GM19025 (cell line): Measurements from ENCODE around the gene FAM184B.
A peak's percentile ranks its signal among the peaks of the same experiment; 100 is the strongest.

Source experiments
- ATAC-seq: cut with Tn5 transposase; IDR thresholded peaks from one replicate; pipeline ENCODE4 v1.9.1; 2021; ENCODE audit warnings: mild to moderate bottlenecking, low read depth, moderate library complexity; ENCODE audit not compliant: unreplicated experiment

Gene FAM184B

GRCh38 chr4:17781300-17782287 lies at the start of gene FAM184B:
FAM184B (minus strand) TSS chr4:17781621; CDS start chr4:17781299, 322 bp downstream.
- ATAC-seq, result no peak

- ATAC-seq, result no peak
Measured at GRCh38 chr4:17823871-17824669, 42.6 kb upstream of the FAM184B start.

GRCh38 chr4:17817027-17817426 lies 35.6 kb upstream of the FAM184B start:
- ATAC-seq, result peak; percentile 75

GRCh38 chr4:17816142-17816541 lies 34.7 kb upstream of the FAM184B start:
- no peak for ATAC-seq

GRCh38 chr4:17814140-17814539 lies 32.7 kb upstream of the FAM184B start:
- ATAC-seq, result no peak

GRCh38 chr4:17812801-17813200 lies 31.4 kb upstream of the FAM184B start:
- ATAC-seq, result no peak

- no peak for ATAC-seq
Measured at GRCh38 chr4:17812125-17812524, 30.7 kb upstream of the FAM184B start.

GRCh38 chr4:17811078-17811603 lies 29.7 kb upstream of the FAM184B start:
- ATAC-seq, result peak; percentile 25

- ATAC-seq, result peak; percentile 89
Measured at GRCh38 chr4:17810260-17811077, 29.0 kb upstream of the FAM184B start, which contains the start of the genes DCAF16 and NCAPG. DCAF16 (minus strand) TSS chr4:17810757; CDS start chr4:17804141, 6,616 bp downstream. NCAPG (plus strand) TSS chr4:17810979; CDS start chr4:17811078, 99 bp downstream.

- ATAC-seq, result no peak
Measured at GRCh38 chr4:17809667-17810066, 28.2 kb upstream of the FAM184B start.

- ATAC-seq, result no peak
Measured at GRCh38 chr4:17807446-17807845, 26.0 kb upstream of the FAM184B start.

GRCh38 chr4:17805580-17806155 lies 24.2 kb upstream of the FAM184B start:
- no peak for ATAC-seq

GRCh38 chr4:17797808-17798207 lies 16.4 kb upstream of the FAM184B start:
- no peak for ATAC-seq

- no peak for ATAC-seq
Measured at GRCh38 chr4:17794730-17795129, 13.3 kb upstream of the FAM184B start.

- ATAC-seq, result no peak
Measured at GRCh38 chr4:17788956-17789355, 7.5 kb upstream of the FAM184B start.

- no peak for ATAC-seq
Measured at GRCh38 chr4:17787315-17787714, 5.9 kb upstream of the FAM184B start.

GRCh38 chr4:17786567-17786966 lies 5.1 kb upstream of the FAM184B start:
- no peak for ATAC-seq

GRCh38 chr4:17785858-17786257 lies 4.4 kb upstream of the FAM184B start:
- no peak for ATAC-seq

- no peak for ATAC-seq
Measured at GRCh38 chr4:17780501-17781299, 721 bp downstream of the FAM184B start.
